Mammary epithelial cell (primary cell): ENCODE data around the gene RPAP2.

Experiments used
- CTCF ChIP-seq, 2 donors: IDR thresholded peaks in 1 of 2; conservative IDR thresholded peaks in 1 of 2; 2 replicates each; pipeline ENCODE4 v1.5.1; 2011 to 2012; ENCODE audit warnings: inconsistent platforms in 2 of 2, low read length in 2 of 2, mild to moderate bottlenecking in 2 of 2, control low read depth in 1 of 2, low read depth in 1 of 2; ENCODE audit not compliant: insufficient read depth in 1 of 2; ENCODE audit errors: extremely low read depth in 1 of 2
- EZH2 ChIP-seq: IDR thresholded peaks from 2 replicates; pipeline ENCODE4 v1.6.1; 2012; ENCODE audit warnings: low read length, inconsistent platforms, borderline replicate concordance

DNA sequence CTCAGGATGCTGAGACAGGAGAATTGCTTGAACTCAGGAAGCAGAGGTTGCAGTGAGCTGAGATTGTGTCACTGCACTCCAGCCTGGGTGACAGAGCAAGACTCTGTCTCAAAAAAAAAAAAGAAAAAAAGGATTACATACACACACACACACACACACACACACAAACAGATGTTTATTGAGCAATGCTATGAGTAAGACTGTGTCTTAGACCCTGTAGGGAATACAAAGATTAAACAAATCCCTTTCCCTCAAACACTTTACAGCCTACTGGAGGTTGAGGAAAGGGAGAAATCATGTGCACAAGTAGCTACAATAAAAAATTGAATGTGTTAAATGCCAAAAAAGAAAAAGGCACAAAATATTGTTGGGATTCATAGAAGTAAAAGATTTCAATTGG is 58.1 kb downstream of the RPAP2 start:
- TF ChIP-seq CTCF (conservative IDR thresholded peaks at IDR 0.05 in 1 of 2, IDR thresholded peaks at IDR 0.05 in 1 of 2; ENCODE audit: extremely low read depth in 1 of 2, insufficient read depth in 1 of 2, low read depth in 1 of 2, low read length in 2 of 2) (no peak), EZH2 (no peak)
